GM12878 (cell line): ENCODE data around the gene EXO1.

Experiments used
- ATF3 ChIP-seq: IDR thresholded peaks from 2 replicates; pipeline ENCODE4 v1.6.1; 2011; ENCODE audit warnings: low read depth, mild to moderate bottlenecking, low read length, moderate library complexity, borderline replicate concordance; ENCODE audit errors: extremely low read depth
- ATF7 ChIP-seq: fragments of 450-650 bp; IDR thresholded peaks from 2 replicates; pipeline ENCODE4 v1.6.1; 2016; ENCODE audit warnings: low read depth, mild to moderate bottlenecking
- CEBPB ChIP-seq, 2 experiments: fragments of 150-350 bp in 1 of 2; IDR thresholded peaks; 2 replicates each; pipeline ENCODE4 v1.6.1; 2012 to 2014; ENCODE audit warnings: low read depth in 2 of 2, low read length in 2 of 2, borderline replicate concordance in 1 of 2, inconsistent platforms in 1 of 2
- CREB1 ChIP-seq: IDR thresholded peaks from 2 replicates; pipeline ENCODE4 v1.6.1; 2012; ENCODE audit warnings: low read depth, mild to moderate bottlenecking, inconsistent platforms
- CTCF ChIP-seq, 3 experiments: IDR thresholded peaks in 2 of 3; conservative IDR thresholded peaks in 1 of 3; 2 replicates each; pipeline ENCODE4 v1.5.1; 2011; ENCODE audit warnings: low read depth in 3 of 3, low read length in 3 of 3, mild to moderate bottlenecking in 3 of 3, control low read depth in 2 of 3, moderate library complexity in 2 of 3, inconsistent platforms in 1 of 3, mixed read lengths in 1 of 3; ENCODE audit not compliant: control insufficient read depth in 2 of 3, insufficient read depth in 1 of 3; ENCODE audit errors: extremely low read depth in 1 of 3
- GABPA ChIP-seq: IDR thresholded peaks from 2 replicates; pipeline ENCODE4 v1.6.1; 2014; ENCODE audit warnings: antibody characterized with exemption, low read depth, mild to moderate bottlenecking, inconsistent platforms
- POLR2A ChIP-seq: IDR thresholded peaks from 2 replicates; pipeline ENCODE4 v1.6.1; 2011; ENCODE audit warnings: low read depth, mild to moderate bottlenecking, low read length
- RAD21 ChIP-seq: IDR thresholded peaks from 2 replicates; pipeline ENCODE4 v1.6.1; 2011; ENCODE audit warnings: mild to moderate bottlenecking, low read depth, low read length, moderate library complexity; ENCODE audit not compliant: insufficient read depth
- RCOR1 ChIP-seq: conservative IDR thresholded peaks from 2 replicates; pipeline ENCODE4 v1.6.1; 2012; ENCODE audit warnings: low read depth, low read length, improper control_type of control experiment
- SIX5 ChIP-seq: IDR thresholded peaks from 2 replicates; pipeline ENCODE4 v1.6.1; 2011; ENCODE audit warnings: mild to moderate bottlenecking, low read depth, low read length, moderate library complexity; ENCODE audit not compliant: severe bottlenecking
- SUZ12 ChIP-seq: fragments of 200-600 bp; sonication (generic); IDR thresholded peaks from one replicate; pipeline ENCODE4 v1.6.1; 2018; ENCODE audit warnings: antibody characterized with exemption, mild to moderate bottlenecking; ENCODE audit not compliant: unreplicated experiment
- TAF1 ChIP-seq: IDR thresholded peaks from 2 replicates; pipeline ENCODE4 v1.6.1; 2011; ENCODE audit warnings: mild to moderate bottlenecking, low read depth, low read length, borderline replicate concordance

- TF ChIP-seq GABPA (no peak), RCOR1 (no peak), POLR2A (no peak), ATF3 (no peak), CTCF (IDR thresholded peaks at IDR 0.05 in 2 of 3, conservative IDR thresholded peaks at IDR 0.05 in 1 of 3; ENCODE audit: control insufficient read depth in 2 of 3, extremely low read depth in 1 of 3, insufficient read depth in 1 of 3, low read depth in 3 of 3, low read length in 3 of 3) (no peak), SIX5 (no peak), CREB1 (no peak), TAF1 (no peak), RAD21 (no peak), SUZ12 (no peak), ATF7 (no peak), CEBPB (IDR thresholded peaks at IDR 0.05; ENCODE audit: borderline replicate concordance in 1 of 2, low read depth in 2 of 2, low read length in 2 of 2) (no peak)
Observed at GRCh38 chr1:241917487-241917886, 69.5 kb downstream of the EXO1 start.
